HEK293T (cell line): ENCODE measurements around the gene ACOX3.

Source experiments
- CTBP1 ChIP-seq: fragments of 450-650 bp; IDR thresholded peaks from 2 replicates; pipeline ENCODE4 v1.6.1; 2016; ENCODE audit warnings: borderline replicate concordance
- ELF4 ChIP-seq: fragments of 450-650 bp; IDR thresholded peaks from 2 replicates; pipeline ENCODE4 v1.6.1; 2017; ENCODE audit warnings: antibody characterized with exemption
- FOXA1 ChIP-seq: fragments of 450-650 bp; IDR thresholded peaks from 2 replicates; pipeline ENCODE4 v1.6.1; 2016; ENCODE audit warnings: mild to moderate bottlenecking
- FOXM1 ChIP-seq: fragments of 450-650 bp; IDR thresholded peaks from 2 replicates; pipeline ENCODE4 v1.6.1; 2017; ENCODE audit warnings: mild to moderate bottlenecking, borderline replicate concordance
- L3MBTL2 ChIP-seq: fragments of 450-650 bp; conservative IDR thresholded peaks from 2 replicates; pipeline ENCODE4 v1.6.1; 2016; ENCODE audit warnings: mild to moderate bottlenecking
- NFRKB ChIP-seq: fragments of 450-650 bp; IDR thresholded peaks from 2 replicates; pipeline ENCODE4 v1.6.1; 2016; ENCODE audit warnings: mild to moderate bottlenecking, moderate library complexity
- TARDBP ChIP-seq: fragments of 450-650 bp; IDR thresholded peaks from 2 replicates; pipeline ENCODE4 v1.6.1; 2016

GRCh38 chr4:8370106-8370787 is 70.3 kb downstream of the ACOX3 start:
- TF ChIP-seq CTBP1 = no peak
- TF ChIP-seq TARDBP = no peak
- no peak for TF ChIP-seq FOXA1
- no peak for TF ChIP-seq NFRKB
- TF ChIP-seq ELF4 = no peak
- TF ChIP-seq FOXM1 = no peak
- TF ChIP-seq L3MBTL2 = no peak
